Adrenal gland (tissue), 5 donors: ENCODE results near the gene HIVEP1.

Experiments used
- POLR2A ChIP-seq, 2 donors: fragments of 450-650 bp; IDR thresholded peaks; one replicate each; pipeline ENCODE4 v1.6.1; 2017; ENCODE audit warnings: antibody characterized with exemption in 2 of 2, mild to moderate bottlenecking in 2 of 2, moderate library complexity in 1 of 2
- TF ChIP-seq, protein P1 (sequence below), 6 experiments: fragments of 450-650 bp in 4 of 6; fragments of 200-600 bp in 2 of 6; sonication (generic) in 1 of 6; IDR thresholded peaks; 1 replicate in 5 of 6; 2 replicates in 1 of 6; pipeline versions ENCODE4 v1.5.1 to v1.8.0; 2016 to 2021; ENCODE audit warnings: antibody characterized with exemption in 6 of 6, mild to moderate bottlenecking in 2 of 6, moderate library complexity in 1 of 6
- donor health status: DM: no; HTN: no; CAD: no.

DNA sequence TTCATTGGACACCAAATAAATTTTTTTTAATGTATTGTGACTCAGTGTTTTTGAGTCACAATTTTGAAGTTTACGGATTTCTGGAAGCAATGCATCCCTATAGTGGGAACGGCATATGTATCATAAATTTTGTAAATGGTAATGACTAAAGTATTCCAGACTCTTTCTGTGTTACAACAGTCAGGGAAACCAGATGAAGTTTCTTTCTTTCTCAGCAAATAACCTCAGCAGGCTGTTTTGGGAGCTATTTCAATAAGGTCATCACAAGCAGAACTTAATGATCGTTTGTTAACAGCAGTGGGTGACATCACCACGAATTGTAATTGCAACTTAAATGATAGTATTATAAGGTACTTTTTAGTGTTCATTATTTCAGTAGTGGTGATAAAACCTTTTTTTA is 52.0 kb downstream of the HIVEP1 start:
- TF ChIP-seq, protein P1, sequence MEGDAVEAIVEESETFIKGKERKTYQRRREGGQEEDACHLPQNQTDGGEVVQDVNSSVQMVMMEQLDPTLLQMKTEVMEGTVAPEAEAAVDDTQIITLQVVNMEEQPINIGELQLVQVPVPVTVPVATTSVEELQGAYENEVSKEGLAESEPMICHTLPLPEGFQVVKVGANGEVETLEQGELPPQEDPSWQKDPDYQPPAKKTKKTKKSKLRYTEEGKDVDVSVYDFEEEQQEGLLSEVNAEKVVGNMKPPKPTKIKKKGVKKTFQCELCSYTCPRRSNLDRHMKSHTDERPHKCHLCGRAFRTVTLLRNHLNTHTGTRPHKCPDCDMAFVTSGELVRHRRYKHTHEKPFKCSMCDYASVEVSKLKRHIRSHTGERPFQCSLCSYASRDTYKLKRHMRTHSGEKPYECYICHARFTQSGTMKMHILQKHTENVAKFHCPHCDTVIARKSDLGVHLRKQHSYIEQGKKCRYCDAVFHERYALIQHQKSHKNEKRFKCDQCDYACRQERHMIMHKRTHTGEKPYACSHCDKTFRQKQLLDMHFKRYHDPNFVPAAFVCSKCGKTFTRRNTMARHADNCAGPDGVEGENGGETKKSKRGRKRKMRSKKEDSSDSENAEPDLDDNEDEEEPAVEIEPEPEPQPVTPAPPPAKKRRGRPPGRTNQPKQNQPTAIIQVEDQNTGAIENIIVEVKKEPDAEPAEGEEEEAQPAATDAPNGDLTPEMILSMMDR (IDR thresholded peaks at IDR 0.05) = no peak
- no peak for TF ChIP-seq POLR2A (IDR thresholded peaks at IDR 0.05)
